Spinal cord (tissue), 10 donors: ENCODE measurements around the gene TMEM266. TPM values are rescaled to one million over a fixed set of nuclear protein-coding genes. Genes with fewer than 3 reads are reported as not detected.

Experiments used
- DNase-seq, 6 donors: peaks; one replicate each; pipeline versions ENCODE4 v3.0.0 to v3.0.0-alpha.2; 2013 to 2015; ENCODE audit warnings: low spot score in 6 of 6, low read depth in 4 of 6
- H3K27ac ChIP-seq: one replicate; pipeline ENCODE4 v1.5.1; 2013; ENCODE audit warnings: low read depth, low read length, control low read depth
- H3K27me3 ChIP-seq: one replicate; pipeline ENCODE4 v1.6.1; 2013; ENCODE audit warnings: low read length; ENCODE audit not compliant: control insufficient read depth, insufficient read depth
- H3K36me3 ChIP-seq: one replicate; pipeline ENCODE4 v1.6.1; 2013; ENCODE audit warnings: low read length; ENCODE audit not compliant: control insufficient read depth, insufficient read depth
- H3K4me1 ChIP-seq: one replicate; pipeline ENCODE4 v1.6.1; 2013; ENCODE audit warnings: low read length; ENCODE audit not compliant: control insufficient read depth, insufficient read depth
- H3K4me3 ChIP-seq: one replicate; pipeline ENCODE4 v1.5.1; 2013; ENCODE audit warnings: low read depth, low read length, control low read depth
- H3K9me3 ChIP-seq: one replicate; pipeline ENCODE4 v1.6.1; 2013; ENCODE audit warnings: low read length; ENCODE audit not compliant: control insufficient read depth, insufficient read depth
- WGBS: methylation state at CpG from one replicate; pipeline ENCODE4 v1.1.5; 2013; ENCODE audit warnings: missing lambda C conversion rate; ENCODE audit not compliant: insufficient coverage; 5-methylcytosine and 5-hydroxymethylcytosine counted together
- polyA plus RNA-seq, 2 donors: library from polyadenylated mRNA; unstranded; fragments of 120-200 nt; gene quantifications; one replicate each; pipeline ENCODE4 v1.2.1, GENCODE V29; 2013; ENCODE audit not compliant: insufficient read length in 2 of 2
- total RNA-seq, 2 donors: library from RNA; depleted of rRNA in 1 of 2; stranded (reverse); fragments of 120-200 nt in 1 of 2; fragments of >200 nt in 1 of 2; gene quantifications; one replicate each; pipeline versions ENCODE4 v1.2.3 to v1.2.4, GENCODE V29; 2013 to 2014
- donor health status: healthy.

Gene TMEM266
- total and polyA plus RNA-seq, 4 donors, result 3.4 to 13.3 (median 7.9) TPM

DNA sequence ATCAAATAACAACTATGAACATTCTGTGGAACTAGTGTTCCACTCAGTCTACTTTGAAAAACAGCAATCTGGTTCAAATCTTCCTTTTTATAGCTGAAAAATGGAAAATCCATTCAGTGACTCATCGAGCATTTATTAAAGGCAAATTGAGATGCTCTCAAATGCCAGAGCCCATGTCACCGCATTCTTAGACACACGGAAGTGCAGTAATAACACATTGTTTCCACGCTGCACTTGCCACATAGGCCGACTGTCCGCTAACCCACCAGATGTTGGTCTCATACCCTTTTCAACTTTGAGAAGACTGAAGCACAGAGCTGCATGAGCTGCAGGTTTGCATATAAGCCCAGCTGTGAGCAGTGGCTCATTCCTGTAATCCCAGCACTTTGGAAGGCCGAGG lies 95.9 kb downstream of the TMEM266 start:
- peaks cover 14% of the 10 kb centered on the region for H3K36me3 ChIP-seq
- no peak overlapping the region for H3K4me3 ChIP-seq
- peaks cover 9% of the 10 kb centered on the region for H3K4me1 ChIP-seq
- DNase-seq, result no peak
- WGBS, result 85% methylated on average over 6 of the region's 7 CpGs
- H3K27me3 ChIP-seq, result no peaks in the 10 kb centered on the region
- H3K27ac ChIP-seq, result no peak overlapping the region
- H3K9me3 ChIP-seq, result no peaks in the 10 kb centered on the region

DNA sequence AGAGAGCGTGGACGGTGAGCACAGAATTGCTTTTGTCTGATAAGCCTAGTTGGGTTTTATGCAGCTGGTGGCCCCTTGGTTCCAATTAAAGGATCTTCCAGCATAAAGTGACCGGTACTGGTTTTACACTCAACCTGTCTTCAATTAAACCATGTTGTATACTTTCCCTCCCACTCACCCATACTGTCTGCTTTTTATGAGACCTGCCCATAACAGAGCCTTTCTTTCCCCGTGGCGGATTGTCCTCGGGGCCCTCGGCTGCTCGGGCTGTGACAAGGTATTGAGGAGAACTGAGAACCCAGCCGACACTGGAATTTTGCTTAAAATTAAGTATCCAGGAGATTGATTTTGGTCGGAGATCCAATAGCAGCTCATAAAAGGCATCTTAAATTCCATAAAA lies 98.4 kb downstream of the TMEM266 start:
- DNase-seq, result peak in 1 of 6 donors; percentile 31
- WGBS, result 74% methylated on average over 3 of the region's 10 CpGs
- H3K27me3 ChIP-seq, result no peaks in the 10 kb centered on the region
- no peaks in the 10 kb centered on the region for H3K9me3 ChIP-seq
- peaks cover 28% of the 10 kb centered on the region for H3K4me1 ChIP-seq
- H3K4me3 ChIP-seq, result no peak overlapping the region
- H3K27ac ChIP-seq, result no peak overlapping the region
- peaks cover 14% of the 10 kb centered on the region for H3K36me3 ChIP-seq

DNA sequence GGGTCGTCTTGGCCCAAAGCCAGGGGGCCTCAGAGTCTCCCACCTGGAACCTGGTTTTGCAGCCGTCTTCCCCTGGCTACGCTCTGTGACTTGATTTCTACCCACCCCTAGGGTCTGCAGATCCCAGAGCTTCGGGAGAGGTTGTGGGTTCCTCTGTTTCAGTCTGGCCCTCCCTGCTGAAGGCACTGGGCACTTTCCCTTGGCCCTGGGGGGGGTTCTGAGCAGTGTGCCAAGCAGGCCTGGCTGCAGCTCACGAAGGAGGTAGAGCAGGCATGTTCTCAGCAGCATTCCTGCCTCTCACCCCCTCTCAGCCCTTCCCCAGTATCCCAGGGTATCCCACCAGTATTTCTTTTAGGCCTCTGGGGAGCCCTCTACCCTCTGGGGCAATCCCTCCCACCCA lies 99.0 kb downstream of the TMEM266 start:
- H3K4me3 ChIP-seq, result no peak overlapping the region

DNA sequence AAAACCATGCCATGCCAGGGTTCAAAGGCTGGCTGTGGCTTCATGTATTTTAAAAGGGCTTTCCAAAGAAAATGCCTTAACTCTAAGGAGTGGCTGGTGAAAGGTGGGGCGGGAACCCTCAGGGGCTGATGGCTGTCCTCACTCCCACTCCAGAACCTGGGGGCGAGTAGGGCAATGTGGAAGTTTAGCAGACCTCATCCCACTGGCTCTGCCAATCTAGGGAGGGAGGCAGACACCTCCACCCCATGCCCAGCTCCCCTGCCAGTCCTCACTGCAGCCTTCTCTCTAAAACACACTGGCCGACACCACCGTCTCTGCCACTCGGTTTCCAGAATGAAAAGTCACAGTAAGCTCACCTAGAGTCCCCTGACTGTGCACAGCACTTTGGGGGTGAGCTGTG lies 99.5 kb downstream of the TMEM266 start:
- no peak overlapping the region for H3K4me3 ChIP-seq
- H3K36me3 ChIP-seq, result peaks cover 19% of the 10 kb centered on the region
- peaks cover 32% of the 10 kb centered on the region for H3K4me1 ChIP-seq
- H3K9me3 ChIP-seq, result no peaks in the 10 kb centered on the region
- no peak overlapping the region for H3K27ac ChIP-seq
- DNase-seq, result no peak
- 83% methylated on average over 2 of the region's 5 CpGs for WGBS
- H3K27me3 ChIP-seq, result no peaks in the 10 kb centered on the region

More for the DNA sequence above, 99.0 kb downstream of the TMEM266 start:
- Histone ChIP-seq H3K4me1 (peaks cover 32% of the 10 kb centered on the region), H3K36me3 (peaks cover 19% of the 10 kb centered on the region), H3K9me3 (no peaks in the 10 kb centered on the region), H3K27ac (no peak overlapping the region), H3K27me3 (no peaks in the 10 kb centered on the region)
- 74% methylated on average over 3 of the region's 5 CpGs for WGBS
- no peak for DNase-seq

DNA sequence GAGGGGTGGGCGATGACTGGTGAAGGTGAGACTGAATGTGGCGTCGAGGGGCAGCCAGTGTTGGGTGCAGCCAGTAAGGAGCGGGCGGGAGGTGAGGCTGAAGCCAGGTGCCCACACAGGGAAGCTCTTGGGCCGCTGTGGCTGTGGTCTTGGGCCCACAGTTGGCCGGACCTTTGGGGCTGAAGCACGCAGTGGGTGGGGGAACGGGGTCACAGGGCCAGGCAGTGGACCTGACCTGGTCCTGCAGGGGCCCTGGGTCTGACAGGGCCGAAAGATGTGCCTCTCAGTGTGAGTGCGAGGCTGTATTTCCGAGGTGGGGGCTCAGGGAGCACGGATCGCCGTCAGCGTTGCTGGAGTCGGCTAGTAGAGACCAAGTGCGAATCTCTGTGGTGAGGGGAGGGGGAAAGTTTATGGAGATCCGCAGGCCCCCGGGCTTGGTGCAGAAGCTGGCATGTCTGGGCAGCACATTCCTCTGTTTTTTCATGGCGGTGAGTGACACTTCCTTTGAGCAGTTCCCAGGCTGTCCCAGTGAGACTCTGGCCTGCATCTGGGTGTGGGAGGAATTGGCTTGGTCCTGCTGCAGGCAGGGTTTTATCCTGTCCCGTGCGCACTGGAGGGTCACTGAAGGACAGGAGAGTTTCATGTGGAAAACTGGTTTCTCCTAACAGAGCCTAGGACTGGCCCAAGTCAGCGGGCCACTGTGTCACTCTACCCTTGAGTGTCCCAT lies 100.8 kb downstream of the TMEM266 start:
- 93% methylated on average over 24 of the region's 24 CpGs for WGBS
- peaks cover 23% of the 10 kb centered on the region for H3K36me3 ChIP-seq
- H3K4me3 ChIP-seq, result no peak overlapping the region
- no peak overlapping the region for H3K27ac ChIP-seq
- peaks cover 32% of the 10 kb centered on the region for H3K4me1 ChIP-seq
- H3K27me3 ChIP-seq, result no peaks in the 10 kb centered on the region
- no peak for DNase-seq
- no peaks in the 10 kb centered on the region for H3K9me3 ChIP-seq

DNA sequence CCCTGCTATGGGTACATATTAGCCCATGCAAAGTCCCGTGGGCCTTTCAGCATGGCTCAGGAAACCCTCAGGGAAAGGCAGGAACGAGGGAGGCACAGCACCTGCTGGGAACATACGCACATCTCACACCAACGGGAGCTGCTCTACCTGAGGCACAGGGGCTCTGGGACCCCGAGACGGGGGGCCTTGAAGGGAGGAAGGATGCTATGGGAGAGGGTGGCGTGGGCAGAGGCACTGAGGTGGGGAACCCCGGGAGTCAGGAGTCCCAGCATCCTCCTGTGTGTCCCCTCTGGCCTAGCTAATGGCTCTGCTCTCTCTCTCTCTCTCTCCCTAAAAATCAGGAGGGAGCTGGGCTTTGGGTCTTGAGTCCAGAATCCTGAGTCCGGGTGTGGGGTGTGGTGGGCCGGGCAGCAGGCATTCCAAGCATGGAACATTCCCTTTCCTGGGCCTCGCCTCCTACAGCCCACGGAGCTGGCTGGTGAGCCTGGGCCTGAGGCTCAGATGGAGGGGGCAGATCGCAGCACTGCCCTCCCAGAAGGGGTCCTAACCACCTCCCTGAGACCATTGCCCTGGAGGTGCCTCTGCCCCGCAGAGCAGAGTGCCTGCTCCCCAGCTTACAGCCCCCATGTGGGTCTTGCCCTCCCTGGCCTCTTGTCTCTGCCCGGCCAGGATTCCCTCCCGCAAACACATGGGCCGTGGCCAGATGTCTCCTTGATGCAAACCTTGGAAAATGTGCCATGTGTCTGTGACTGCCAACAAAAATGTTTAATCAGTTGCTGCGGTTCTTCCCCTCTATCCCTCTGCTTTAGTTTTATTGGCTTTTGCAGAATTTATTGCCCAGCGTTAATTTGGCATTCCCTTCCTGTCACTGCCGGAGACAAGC lies 101.6 kb downstream of the TMEM266 start:
- 69% methylated on average over 18 of the region's 20 CpGs for WGBS
- Histone ChIP-seq H3K36me3 (peaks cover 23% of the 10 kb centered on the region), H3K27me3 (no peaks in the 10 kb centered on the region), H3K4me3 (no peak overlapping the region), H3K9me3 (no peaks in the 10 kb centered on the region), H3K27ac (no peak overlapping the region), H3K4me1 (peaks cover 32% of the 10 kb centered on the region)
- DNase-seq, result peak in 2 of 6 donors; percentile 46 to 64

DNA sequence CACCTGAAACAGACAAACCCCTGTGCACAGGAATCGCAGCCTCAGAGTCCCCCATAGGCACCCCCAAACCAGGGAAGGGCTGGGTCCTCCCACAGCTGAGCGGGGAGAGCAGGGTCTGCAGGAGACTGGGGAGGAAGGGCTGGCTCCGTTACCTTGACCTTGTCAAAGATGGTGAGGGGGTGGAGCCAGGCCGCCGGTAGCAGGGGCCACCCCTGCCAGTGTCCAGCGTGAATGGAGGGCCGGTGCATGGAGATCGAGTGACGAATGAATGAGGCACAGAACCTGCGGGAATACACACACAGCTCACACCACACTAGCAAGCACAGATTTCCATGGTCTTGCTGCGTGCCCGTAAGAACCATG lies 102.2 kb downstream of the TMEM266 start:
- Histone ChIP-seq H3K27ac (no peak overlapping the region), H3K4me1 (peaks cover 32% of the 10 kb centered on the region)
- WGBS, result 66% methylated on average over 8 of the region's 12 CpGs

DNA sequence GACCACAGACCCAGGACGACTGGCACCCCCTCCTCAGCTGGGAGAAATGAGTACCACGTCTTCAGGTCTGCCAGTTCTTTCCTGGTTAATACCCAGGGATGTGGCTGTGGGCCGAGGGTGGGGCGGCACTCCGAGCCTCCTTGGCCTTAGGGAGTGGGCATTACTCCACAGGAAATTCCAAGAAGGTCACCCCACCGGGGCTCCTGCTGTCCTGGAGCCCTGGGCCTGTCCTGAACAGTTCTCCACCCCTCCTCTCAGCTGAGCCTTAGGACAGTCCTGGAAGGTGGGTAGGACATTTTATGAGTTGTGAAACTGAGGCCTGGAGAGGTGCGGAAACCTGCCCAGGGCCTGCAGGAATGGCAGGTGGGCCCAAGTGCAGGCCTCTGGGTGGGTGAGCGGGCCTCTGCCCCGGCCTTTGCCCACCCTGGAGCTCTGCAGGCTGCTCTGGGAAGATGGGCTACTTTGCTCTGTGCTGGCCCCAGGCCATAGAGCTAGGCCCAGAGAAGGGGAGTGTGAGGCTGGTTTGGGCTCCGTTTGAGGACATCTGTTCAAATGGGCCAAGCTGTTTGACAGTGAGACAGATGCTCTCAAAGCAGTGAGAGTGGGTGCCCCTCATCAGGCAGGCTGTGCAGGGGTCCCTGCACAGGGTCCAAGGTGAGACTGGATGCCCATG lies 103.1 kb downstream of the TMEM266 start:
- no peaks in the 10 kb centered on the region for H3K9me3 ChIP-seq
- WGBS, result 87% methylated on average over 9 of the region's 10 CpGs
- H3K4me1 ChIP-seq, result peaks cover 32% of the 10 kb centered on the region
- peaks cover 23% of the 10 kb centered on the region for H3K36me3 ChIP-seq
- H3K4me3 ChIP-seq, result no peak overlapping the region
- H3K27ac ChIP-seq, result no peak overlapping the region
- peak in 1 of 6 donors; percentile 53 for DNase-seq
- H3K27me3 ChIP-seq, result no peaks in the 10 kb centered on the region

More for the DNA sequence above, 102.2 kb downstream of the TMEM266 start:
- Histone ChIP-seq H3K36me3 (peaks cover 23% of the 10 kb centered on the region), H3K9me3 (no peaks in the 10 kb centered on the region), H3K27me3 (no peaks in the 10 kb centered on the region), H3K4me3 (no peak overlapping the region)
- DNase-seq, result no peak

DNA sequence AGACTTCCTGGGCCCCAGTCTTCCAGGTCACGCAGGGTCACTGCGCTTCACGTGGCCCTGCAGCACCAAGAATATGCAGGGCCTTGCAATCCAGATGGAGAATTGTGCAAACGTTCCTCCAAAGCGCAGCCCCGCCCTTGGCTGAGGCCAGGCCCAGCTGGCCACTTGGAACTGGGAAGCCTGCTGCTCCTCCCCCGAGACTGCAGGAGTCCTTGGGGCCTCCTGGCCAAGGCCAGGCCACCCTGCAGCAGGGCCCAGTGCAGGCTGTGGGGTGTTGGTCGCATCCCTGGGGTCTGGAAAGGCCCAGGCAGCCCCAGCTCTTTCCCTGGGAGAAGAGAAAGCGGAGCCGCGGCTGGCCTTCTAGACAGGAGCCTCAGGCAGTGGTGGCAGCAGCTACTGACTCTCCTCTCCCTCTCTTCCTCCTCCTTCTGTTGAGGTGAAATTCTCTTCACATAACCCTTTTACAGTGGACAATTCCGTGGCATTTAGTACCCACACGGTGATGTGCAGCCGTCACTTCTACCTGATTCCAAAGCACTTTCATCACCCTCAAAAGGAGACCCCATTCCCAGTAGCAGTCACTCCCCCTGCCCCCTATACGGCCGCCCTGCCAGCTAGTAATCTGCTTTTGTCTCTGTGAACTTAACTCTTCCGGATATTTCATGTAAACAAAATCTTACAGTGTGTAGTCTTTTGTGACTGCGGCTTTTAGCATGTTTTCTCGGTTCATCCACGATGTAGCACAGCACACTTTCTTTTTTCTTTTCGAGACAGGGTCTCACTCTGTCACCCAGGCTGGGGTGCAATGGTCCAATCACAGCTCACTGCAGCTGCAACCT lies 103.9 kb downstream of the TMEM266 start:
- no peak overlapping the region for H3K27ac ChIP-seq
- H3K9me3 ChIP-seq, result no peaks in the 10 kb centered on the region
- peak in 1 of 6 donors; percentile 45 for DNase-seq
- 80% methylated on average over 15 of the region's 21 CpGs for WGBS
- H3K36me3 ChIP-seq, result peaks cover 23% of the 10 kb centered on the region
- no peak overlapping the region for H3K4me3 ChIP-seq
- peaks cover 31% of the 10 kb centered on the region for H3K4me1 ChIP-seq
- H3K27me3 ChIP-seq, result no peaks in the 10 kb centered on the region
